KMS-11 (cell line): ENCODE data around the gene TAF4.
"Not testable (repeated sequence)": the region's sequence is repeated elsewhere in the genome, so short reads cannot be mapped to it uniquely, and the experiment has no call there.

Experiments
- H2AFZ ChIP-seq: fragments of 200-600 bp; sonication (generic); 2 replicates; pipeline ENCODE4 v1.6.1; 2016; ENCODE audit warnings: antibody characterized with exemption, mixed run types, low read depth
- H3K27ac ChIP-seq: fragments of 200-600 bp; sonication (generic); 2 replicates; pipeline ENCODE4 v1.6.1; 2016; ENCODE audit warnings: mild to moderate bottlenecking, mixed run types
- H3K27me3 ChIP-seq: fragments of 200-600 bp; sonication (generic); 2 replicates; pipeline ENCODE4 v1.6.1; 2017; ENCODE audit warnings: mild to moderate bottlenecking, low read depth, mixed run types, moderate library complexity; ENCODE audit not compliant: insufficient read depth
- H3K36me3 ChIP-seq: fragments of 200-600 bp; sonication (generic); 2 replicates; pipeline ENCODE4 v1.6.1; 2017; ENCODE audit warnings: mild to moderate bottlenecking, mixed run types; ENCODE audit not compliant: insufficient read depth
- H3K4me1 ChIP-seq: fragments of 200-600 bp; sonication (generic); 2 replicates; pipeline ENCODE4 v1.6.1; 2016; ENCODE audit warnings: mild to moderate bottlenecking, low read depth, mixed run types; ENCODE audit not compliant: poor library complexity, severe bottlenecking
- H3K4me2 ChIP-seq: fragments of 200-600 bp; sonication (generic); 2 replicates; pipeline ENCODE4 v1.7.0; 2016; ENCODE audit warnings: mild to moderate bottlenecking, mixed run types
- H3K4me3 ChIP-seq: fragments of 200-600 bp; sonication (generic); IDR thresholded peaks from 2 replicates; pipeline ENCODE4 v1.6.1; 2017; ENCODE audit warnings: low read depth, low read length, mixed read lengths; ENCODE audit not compliant: insufficient read depth
- H3K79me2 ChIP-seq: fragments of 200-600 bp; sonication (generic); 2 replicates; pipeline ENCODE4 v1.6.1; 2016; ENCODE audit warnings: low read depth, mixed run types; ENCODE audit not compliant: insufficient read depth
- H3K9ac ChIP-seq: fragments of 200-600 bp; sonication (generic); 2 replicates; pipeline ENCODE4 v1.6.1; 2016; ENCODE audit warnings: mild to moderate bottlenecking, mixed run types
- H4K20me1 ChIP-seq: fragments of 200-600 bp; sonication (generic); 2 replicates; pipeline ENCODE4 v1.6.1; 2016; ENCODE audit warnings: mild to moderate bottlenecking, mixed run types; ENCODE audit not compliant: insufficient read depth
- TF ChIP-seq, protein P1 (sequence below): fragments of 200-600 bp; sonication (generic); conservative IDR thresholded peaks from 2 replicates; pipeline ENCODE4 v1.6.1; 2017; ENCODE audit warnings: low read depth, mild to moderate bottlenecking, antibody characterized with exemption, low read length, moderate library complexity, mixed read lengths

The TAF4 gene

DNA sequence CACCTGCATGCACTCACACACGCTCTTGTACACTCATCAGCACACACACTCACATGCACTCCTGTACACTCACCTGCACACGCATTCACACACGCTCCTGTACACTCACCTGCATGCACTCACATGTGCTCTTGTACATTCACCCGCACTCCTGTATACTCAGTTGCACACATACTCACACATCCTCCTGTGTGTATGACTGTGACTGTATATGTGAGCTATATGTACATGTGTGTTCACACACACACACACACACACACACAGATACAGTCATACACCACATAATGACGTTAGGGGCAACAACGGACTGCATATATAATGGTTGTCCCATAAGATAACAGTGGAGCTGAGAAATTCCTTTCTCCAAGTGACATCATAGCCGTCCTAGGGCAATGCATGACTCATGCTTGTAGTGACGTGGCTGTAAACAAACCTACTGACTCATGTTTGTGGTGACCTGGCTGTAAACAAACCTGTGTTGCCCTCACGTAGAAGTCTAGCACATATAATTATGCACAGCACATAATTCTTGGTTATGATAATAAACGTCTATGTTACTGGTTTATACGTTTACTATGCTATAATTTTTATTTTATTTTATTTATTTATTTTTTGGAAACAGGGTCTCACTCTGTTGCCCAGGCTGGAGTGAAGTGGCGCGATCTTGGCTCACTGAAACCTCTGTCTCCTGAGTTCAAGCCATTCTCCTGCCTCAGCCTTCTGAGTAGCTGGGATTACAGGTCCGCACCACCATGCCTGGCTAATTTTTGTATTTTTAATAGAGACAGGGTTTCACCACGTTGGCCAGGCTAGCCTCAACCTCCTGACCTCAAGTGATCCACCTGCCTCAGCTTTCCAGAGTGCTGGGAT lies 22.8 kb upstream of the TAF4 start:
- Histone ChIP-seq H3K27ac (no peak overlapping the region), H3K4me1 (no peaks in the 10 kb centered on the region), H3K4me3 (no peak overlapping the region), H3K36me3 (no peaks in the 10 kb centered on the region), H3K27me3 (peaks cover 63% of the 10 kb centered on the region; the same call in 1 of the 2 replicates), H2AFZ (no peak overlapping the region), H4K20me1 (no peaks in the 10 kb centered on the region), H3K79me2 (no peaks in the 10 kb centered on the region), H3K4me2 (no peak overlapping the region), H3K9ac (no peak overlapping the region)
- TF ChIP-seq, protein P1, sequence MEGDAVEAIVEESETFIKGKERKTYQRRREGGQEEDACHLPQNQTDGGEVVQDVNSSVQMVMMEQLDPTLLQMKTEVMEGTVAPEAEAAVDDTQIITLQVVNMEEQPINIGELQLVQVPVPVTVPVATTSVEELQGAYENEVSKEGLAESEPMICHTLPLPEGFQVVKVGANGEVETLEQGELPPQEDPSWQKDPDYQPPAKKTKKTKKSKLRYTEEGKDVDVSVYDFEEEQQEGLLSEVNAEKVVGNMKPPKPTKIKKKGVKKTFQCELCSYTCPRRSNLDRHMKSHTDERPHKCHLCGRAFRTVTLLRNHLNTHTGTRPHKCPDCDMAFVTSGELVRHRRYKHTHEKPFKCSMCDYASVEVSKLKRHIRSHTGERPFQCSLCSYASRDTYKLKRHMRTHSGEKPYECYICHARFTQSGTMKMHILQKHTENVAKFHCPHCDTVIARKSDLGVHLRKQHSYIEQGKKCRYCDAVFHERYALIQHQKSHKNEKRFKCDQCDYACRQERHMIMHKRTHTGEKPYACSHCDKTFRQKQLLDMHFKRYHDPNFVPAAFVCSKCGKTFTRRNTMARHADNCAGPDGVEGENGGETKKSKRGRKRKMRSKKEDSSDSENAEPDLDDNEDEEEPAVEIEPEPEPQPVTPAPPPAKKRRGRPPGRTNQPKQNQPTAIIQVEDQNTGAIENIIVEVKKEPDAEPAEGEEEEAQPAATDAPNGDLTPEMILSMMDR = no peak

DNA sequence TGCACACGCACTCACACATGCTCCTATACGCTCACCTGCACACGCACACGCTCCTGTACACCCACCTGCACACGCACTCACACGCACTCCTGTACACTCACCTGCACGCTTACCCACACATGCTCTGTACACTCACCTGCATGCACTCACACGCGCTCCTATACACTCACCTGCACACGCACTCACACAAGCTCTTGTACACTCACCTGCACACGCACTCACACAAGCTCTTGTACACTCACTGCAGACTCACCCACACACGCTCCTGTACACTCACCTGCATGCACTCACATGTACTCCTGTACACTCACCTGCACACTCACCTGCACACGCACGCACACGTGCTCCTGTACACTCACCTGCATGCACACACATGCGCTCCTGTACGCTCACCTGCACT lies 22.0 kb upstream of the TAF4 start:
- H3K4me1 ChIP-seq = no peaks in the 10 kb centered on the region
- no peak overlapping the region for H3K4me3 ChIP-seq
- H3K79me2 ChIP-seq = no peaks in the 10 kb centered on the region
- no peak overlapping the region for H3K4me2 ChIP-seq
- no peak overlapping the region for H3K9ac ChIP-seq
- H3K36me3 ChIP-seq = no peaks in the 10 kb centered on the region
- H4K20me1 ChIP-seq = no peaks in the 10 kb centered on the region
- no peak overlapping the region for H2AFZ ChIP-seq
- no peak overlapping the region for H3K27ac ChIP-seq
- TF ChIP-seq, protein P1 = no peak
- H3K27me3 ChIP-seq = peaks cover 54% of the 10 kb centered on the region; the same call in 1 of the 2 replicates

DNA sequence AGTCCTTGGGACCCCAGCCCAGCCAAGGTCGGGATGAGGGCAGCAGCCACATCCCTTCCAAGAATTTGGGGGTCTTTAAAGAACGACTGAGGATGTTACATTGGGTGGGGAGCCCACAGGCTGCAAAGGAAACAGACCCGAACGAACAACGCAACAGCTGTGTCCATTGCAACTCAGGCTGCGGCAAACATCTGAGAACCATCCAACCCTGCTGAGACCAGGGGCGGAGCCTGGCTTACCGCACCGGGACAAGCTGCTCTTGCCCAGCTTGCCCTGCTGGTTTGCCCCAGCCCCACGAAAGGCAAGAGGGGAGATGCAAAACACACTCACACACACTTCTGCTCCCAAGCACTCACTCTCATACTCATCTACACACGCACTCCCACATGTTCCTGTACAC lies 21.5 kb upstream of the TAF4 start:
- Histone ChIP-seq H3K36me3 (no peaks in the 10 kb centered on the region), H2AFZ (no peak overlapping the region), H3K27ac (no peak overlapping the region), H3K9ac (no peak overlapping the region), H3K4me1 (no peaks in the 10 kb centered on the region), H4K20me1 (no peaks in the 10 kb centered on the region), H3K4me2 (no peak overlapping the region), H3K4me3 (no peak overlapping the region), H3K27me3 (peaks cover 52% of the 10 kb centered on the region; the same call in 1 of the 2 replicates), H3K79me2 (no peaks in the 10 kb centered on the region)
- TF ChIP-seq, protein P1 = no peak

DNA sequence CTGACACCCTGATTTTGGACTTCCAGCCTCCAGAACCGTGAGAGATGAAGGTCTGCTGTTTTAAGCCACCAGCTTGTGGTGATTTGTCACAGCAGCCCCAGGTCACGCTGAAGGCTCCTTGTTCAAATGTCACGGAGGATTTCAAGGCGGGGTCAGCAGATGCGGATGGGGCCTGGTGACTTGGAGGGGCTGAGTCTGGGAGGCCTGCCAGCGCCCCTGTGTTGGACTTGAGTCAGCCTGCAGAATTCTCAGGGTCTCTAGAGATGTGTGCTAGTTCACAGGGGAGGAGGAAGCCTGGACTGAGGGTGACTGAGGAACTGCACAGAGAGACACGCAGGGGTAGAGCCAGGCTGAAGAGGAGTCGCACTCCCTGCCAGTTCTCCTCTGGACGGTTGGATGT lies 19.5 kb upstream of the TAF4 start:
- H3K4me2 ChIP-seq = no peak overlapping the region
- H3K36me3 ChIP-seq = no peaks in the 10 kb centered on the region
- H3K4me1 ChIP-seq = no peaks in the 10 kb centered on the region
- H3K27me3 ChIP-seq = peaks cover 40% of the 10 kb centered on the region; the same call in 1 of the 2 replicates
- H3K27ac ChIP-seq = no peak overlapping the region
- H3K79me2 ChIP-seq = no peaks in the 10 kb centered on the region
- TF ChIP-seq, protein P1 = no peak
- H3K4me3 ChIP-seq = no peak overlapping the region
- no peak overlapping the region for H3K9ac ChIP-seq
- no peaks in the 10 kb centered on the region for H4K20me1 ChIP-seq
- no peak overlapping the region for H2AFZ ChIP-seq

DNA sequence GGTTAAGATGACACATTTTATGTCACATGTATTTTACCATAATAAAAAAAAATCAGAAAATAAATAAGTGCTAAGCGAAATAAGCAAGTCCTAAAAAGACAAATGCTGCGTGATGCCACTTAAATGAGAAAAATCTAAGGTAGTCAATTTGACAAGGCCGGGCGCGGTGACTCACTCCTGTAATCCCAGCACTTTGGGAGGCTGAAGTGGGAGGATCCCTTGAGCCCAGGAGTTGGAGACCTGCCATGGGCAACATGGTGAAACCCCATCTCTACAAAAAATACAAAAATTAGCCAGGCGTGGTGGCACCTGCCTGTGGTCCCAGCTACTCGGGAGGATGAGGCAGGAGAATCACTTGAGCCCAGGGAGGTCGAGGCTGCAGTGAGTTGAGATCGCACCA lies 18.5 kb upstream of the TAF4 start:
- not testable (repeated sequence) for H3K4me2 ChIP-seq, H3K27ac ChIP-seq, H3K79me2 ChIP-seq, H3K4me3 ChIP-seq, H3K36me3 ChIP-seq, H3K4me1 ChIP-seq, H3K9ac ChIP-seq, H2AFZ ChIP-seq, H4K20me1 ChIP-seq
- H3K27me3 ChIP-seq = peaks cover 34% of the 10 kb centered on the region; the same call in 1 of the 2 replicates
